ENCODE data around the gene ECSIT.
"Not testable (repeated sequence)": the region's sequence is repeated elsewhere in the genome, so short reads cannot be mapped to it uniquely, and the experiment has no call there.

- TF ChIP-seq, protein P1, sequence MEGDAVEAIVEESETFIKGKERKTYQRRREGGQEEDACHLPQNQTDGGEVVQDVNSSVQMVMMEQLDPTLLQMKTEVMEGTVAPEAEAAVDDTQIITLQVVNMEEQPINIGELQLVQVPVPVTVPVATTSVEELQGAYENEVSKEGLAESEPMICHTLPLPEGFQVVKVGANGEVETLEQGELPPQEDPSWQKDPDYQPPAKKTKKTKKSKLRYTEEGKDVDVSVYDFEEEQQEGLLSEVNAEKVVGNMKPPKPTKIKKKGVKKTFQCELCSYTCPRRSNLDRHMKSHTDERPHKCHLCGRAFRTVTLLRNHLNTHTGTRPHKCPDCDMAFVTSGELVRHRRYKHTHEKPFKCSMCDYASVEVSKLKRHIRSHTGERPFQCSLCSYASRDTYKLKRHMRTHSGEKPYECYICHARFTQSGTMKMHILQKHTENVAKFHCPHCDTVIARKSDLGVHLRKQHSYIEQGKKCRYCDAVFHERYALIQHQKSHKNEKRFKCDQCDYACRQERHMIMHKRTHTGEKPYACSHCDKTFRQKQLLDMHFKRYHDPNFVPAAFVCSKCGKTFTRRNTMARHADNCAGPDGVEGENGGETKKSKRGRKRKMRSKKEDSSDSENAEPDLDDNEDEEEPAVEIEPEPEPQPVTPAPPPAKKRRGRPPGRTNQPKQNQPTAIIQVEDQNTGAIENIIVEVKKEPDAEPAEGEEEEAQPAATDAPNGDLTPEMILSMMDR (conservative IDR thresholded peaks at IDR 0.05; ENCODE audit: low read depth, low read length), result not testable (repeated sequence)
- TF ChIP-seq EZH2 (IDR thresholded peaks at IDR 0.05; ENCODE audit: borderline replicate concordance, low read depth, low read length, poor library complexity, severe bottlenecking), result not testable (repeated sequence)
Measured at GRCh38 chr19:11573354-11573753, 44.4 kb upstream of the ECSIT start.
